ENCODE measurements around the gene ATP6AP1. TPM values are rescaled to one million over a fixed set of nuclear protein-coding genes. Genes with fewer than 3 reads are reported as not detected.

The ATP6AP1 gene
- total and polyA plus RNA-seq, 9 of the 15 experiments (the other 6 are each of a cell fraction or from before 2014, with no cell fraction given), result 8.3 to 90.5 (median 52.9) TPM

GRCh38 chrX:154478728-154479622 is 50.5 kb downstream of the ATP6AP1 start, which contains the start of gene LAGE3 (continued):
- no peak for TF ChIP-seq ZNF311 (CRISPR knock-in tag; IDR thresholded peaks at IDR 0.05)
- no peak for TF ChIP-seq DEAF1 (CRISPR knock-in tag; IDR thresholded peaks at IDR 0.05)
- no peak for TF ChIP-seq RHOXF2B (CRISPR knock-in tag; conservative IDR thresholded peaks at IDR 0.05)
- TF ChIP-seq ASH1L (IDR thresholded peaks at IDR 0.05; ENCODE audit: borderline replicate concordance, low read depth, partially characterized antibody), result no peak
- no peak for TF ChIP-seq PHF21A (IDR thresholded peaks at IDR 0.05; ENCODE audit: borderline replicate concordance, low read depth)
- TF ChIP-seq ZC3H8 (IDR thresholded peaks at IDR 0.05), result no peak
- 0 out of 2 replicates have a peak, but pooled peaks have one; percentile 52 for TF ChIP-seq CBX1 (IDR thresholded peaks at IDR 0.05; ENCODE audit: low read depth)
- peak; percentile 49; the same call in 1 of the 2 replicates for TF ChIP-seq MBD2 (IDR thresholded peaks at IDR 0.05; ENCODE audit: borderline replicate concordance, low read depth)
- no peak for TF ChIP-seq ZNF184 (CRISPR knock-in tag; IDR thresholded peaks at IDR 0.05)
- peak; percentile 84 for TF ChIP-seq CTBP1 (IDR thresholded peaks at IDR 0.05; ENCODE audit: borderline replicate concordance)
- peak; percentile 13; the same call in 1 of the 2 replicates for TF ChIP-seq ZBTB9 (CRISPR knock-in tag; IDR thresholded peaks at IDR 0.05)
- TF ChIP-seq TRIM25 (IDR thresholded peaks at IDR 0.05; ENCODE audit: borderline replicate concordance), result no peak
- no peak for TF ChIP-seq TARDBP (IDR thresholded peaks at IDR 0.05)
- TF ChIP-seq CGGBP1 (CRISPR knock-in tag; IDR thresholded peaks at IDR 0.05), result no peak
- TF ChIP-seq ATF1 (CRISPR knock-in tag; IDR thresholded peaks at IDR 0.05), result no peak
- peak; percentile 72 for TF ChIP-seq ATF1 (tag; IDR thresholded peaks at IDR 0.05)
- TF ChIP-seq CREBBP (IDR thresholded peaks at IDR 0.05; ENCODE audit: low read depth, low read length), result no peak
- no peak for TF ChIP-seq PTBP1 (IDR thresholded peaks at IDR 0.05; ENCODE audit: low read depth, low read length)
- no peak; a peak in 1 of 3 replicates for TF ChIP-seq CBX3 (IDR thresholded peaks at IDR 0.05; ENCODE audit: borderline replicate concordance in 1 of 2, low read length in 2 of 2)

Data from K562 (cell line).